ENCODE measurements around the gene KPNA2.
"Not testable (repeated sequence)": the region's sequence is repeated elsewhere in the genome, so short reads cannot be mapped to it uniquely, and the experiment has no call there.

The KPNA2 gene
- long read RNA-seq, donor 1, transcript KPNA2-201 (11 exons, 2,181 nt): major isoform, 33 of 53 reads
- long read RNA-seq, donor 1, partial matches to known transcripts: 18 of 53 reads
- long read RNA-seq, donor 1, other reads (novel, unspliced or antisense): 0 of 53 reads
- long read RNA-seq, donor 2, transcript KPNA2-201 (11 exons, 2,181 nt): major isoform, 19 of 32 reads
- long read RNA-seq, donor 2, partial matches to known transcripts: 11 of 32 reads
- long read RNA-seq, donor 2, other reads (novel, unspliced or antisense): 0 of 32 reads
- long read RNA-seq, donor 3, transcript KPNA2-201 (11 exons, 2,181 nt): major isoform, 14 of 20 reads
- long read RNA-seq, donor 3, partial matches to known transcripts: 5 of 20 reads
- long read RNA-seq, donor 3, other reads (novel, unspliced or antisense): 0 of 20 reads
- long read RNA-seq, donor 4, transcript KPNA2-201 (11 exons, 2,181 nt): major isoform, 21 of 37 reads
- long read RNA-seq, donor 4, partial matches to known transcripts: 16 of 37 reads
- long read RNA-seq, donor 4, other reads (novel, unspliced or antisense): 0 of 37 reads
- long read RNA-seq, donor 5, transcript KPNA2-201 (11 exons, 2,181 nt): major isoform, 29 of 65 reads
- long read RNA-seq, donor 5, partial matches to known transcripts: 35 of 65 reads
- long read RNA-seq, donor 5, other reads (novel, unspliced or antisense): 0 of 65 reads
- long read RNA-seq, donor 6, transcript KPNA2-201 (11 exons, 2,181 nt): major isoform, 24 of 40 reads
- long read RNA-seq, donor 6, partial matches to known transcripts: 16 of 40 reads
- long read RNA-seq, donor 6, other reads (novel, unspliced or antisense): 0 of 40 reads
- long read RNA-seq, donor 7: 0 reads
- long read RNA-seq, donor 8, transcript KPNA2-201 (11 exons, 2,181 nt): major isoform, 21 of 40 reads
- long read RNA-seq, donor 8, partial matches to known transcripts: 19 of 40 reads
- long read RNA-seq, donor 8, other reads (novel, unspliced or antisense): 0 of 40 reads

GRCh38 chr17:68035523-68036303, at the start of gene KPNA2:
TSS of gene KPNA2 (plus strand) at chr17:68035735. CDS start at chr17:68037133, 1,398 bp downstream.
- peak; percentile 89 for DNase-seq

GRCh38 chr17:67990909-67991308, 44.6 kb upstream of the KPNA2 start:
- no peak for DNase-seq

GRCh38 chr17:67992548-67993152, 42.9 kb upstream of the KPNA2 start:
- no peak for DNase-seq

GRCh38 chr17:67993153-67993997, 42.2 kb upstream of the KPNA2 start:
- DNase-seq: peak; percentile 92

GRCh38 chr17:67993998-67994361, 41.6 kb upstream of the KPNA2 start:
- no peak for DNase-seq

- peak; percentile 40 for DNase-seq
Measured at GRCh38 chr17:67994817-67995569, 40.5 kb upstream of the KPNA2 start.

- DNase-seq: peak; percentile 66
Measured at GRCh38 chr17:67995570-67996263, 39.8 kb upstream of the KPNA2 start.

- DNase-seq: peak; percentile 31
Measured at GRCh38 chr17:67996301-67997171, 39.0 kb upstream of the KPNA2 start, which contains the start of gene C17orf58. TSS of gene C17orf58 (minus strand) at chr17:67996469. CDS start at chr17:67996198, 271 bp downstream.

- no peak for DNase-seq
Measured at GRCh38 chr17:67998466-67998865, 37.1 kb upstream of the KPNA2 start.

GRCh38 chr17:67999291-67999911, 36.1 kb upstream of the KPNA2 start:
- no peak for DNase-seq

GRCh38 chr17:68004201-68004600, 31.3 kb upstream of the KPNA2 start:
- no peak for DNase-seq

- DNase-seq: no peak
Measured at GRCh38 chr17:68006797-68007196, 28.7 kb upstream of the KPNA2 start.

- no peak for DNase-seq
Measured at GRCh38 chr17:68011199-68011665, 24.3 kb upstream of the KPNA2 start.

GRCh38 chr17:68013385-68013784, 22.1 kb upstream of the KPNA2 start:
- DNase-seq: no peak

- DNase-seq: no peak
Measured at GRCh38 chr17:68015081-68015723, 20.3 kb upstream of the KPNA2 start.

GRCh38 chr17:68016838-68017237, 18.7 kb upstream of the KPNA2 start:
- DNase-seq: no peak

GRCh38 chr17:68018493-68018892, 17.0 kb upstream of the KPNA2 start:
- not testable (repeated sequence) for DNase-seq

Measured in right kidney (tissue), 9 donors.